Measurements from ENCODE around the gene RFX2.

Gene RFX2

DNA sequence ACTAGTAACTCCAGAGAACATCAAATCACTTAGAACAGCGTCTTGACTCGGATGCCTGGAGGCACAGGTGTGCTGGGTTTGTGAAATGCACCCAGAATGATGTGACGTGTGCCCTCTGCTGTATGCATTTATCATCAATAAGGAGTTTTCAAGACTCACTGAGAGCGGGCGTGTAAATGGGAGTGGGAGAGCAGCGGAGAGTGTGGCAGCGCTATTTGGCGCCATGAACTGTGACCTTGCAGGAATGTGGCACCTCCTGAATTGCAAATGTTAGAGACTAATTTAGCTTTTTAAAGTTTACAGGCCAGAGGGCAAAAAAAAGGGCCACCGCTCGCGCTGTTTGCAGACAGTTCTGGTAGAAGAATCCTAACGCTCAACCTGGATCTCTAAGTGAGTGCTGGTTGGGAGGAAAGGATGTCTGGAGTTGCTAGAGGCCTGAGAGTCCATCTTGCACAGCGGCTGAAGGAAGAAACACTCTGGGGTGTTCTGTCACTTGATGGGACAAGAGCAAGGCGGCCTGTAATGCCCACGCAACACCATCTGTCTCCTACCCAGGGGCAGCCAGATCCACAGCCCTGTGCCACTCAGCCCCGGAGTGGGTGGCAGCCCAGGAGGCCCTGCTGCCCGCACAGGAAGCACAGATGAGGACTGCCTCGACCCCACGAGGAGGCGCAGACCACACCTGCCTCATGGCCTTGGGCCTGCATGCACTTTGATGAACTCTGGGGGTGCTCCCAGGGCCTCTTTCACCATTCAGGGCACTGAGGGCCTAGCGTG, 152.0 kb downstream of the RFX2 start:
- DNase-seq (ENCODE audit: low read depth), result no peak
- H3K4me3 ChIP-seq (ENCODE audit: low read length), result no peak overlapping the region
- TF ChIP-seq, protein P1, sequence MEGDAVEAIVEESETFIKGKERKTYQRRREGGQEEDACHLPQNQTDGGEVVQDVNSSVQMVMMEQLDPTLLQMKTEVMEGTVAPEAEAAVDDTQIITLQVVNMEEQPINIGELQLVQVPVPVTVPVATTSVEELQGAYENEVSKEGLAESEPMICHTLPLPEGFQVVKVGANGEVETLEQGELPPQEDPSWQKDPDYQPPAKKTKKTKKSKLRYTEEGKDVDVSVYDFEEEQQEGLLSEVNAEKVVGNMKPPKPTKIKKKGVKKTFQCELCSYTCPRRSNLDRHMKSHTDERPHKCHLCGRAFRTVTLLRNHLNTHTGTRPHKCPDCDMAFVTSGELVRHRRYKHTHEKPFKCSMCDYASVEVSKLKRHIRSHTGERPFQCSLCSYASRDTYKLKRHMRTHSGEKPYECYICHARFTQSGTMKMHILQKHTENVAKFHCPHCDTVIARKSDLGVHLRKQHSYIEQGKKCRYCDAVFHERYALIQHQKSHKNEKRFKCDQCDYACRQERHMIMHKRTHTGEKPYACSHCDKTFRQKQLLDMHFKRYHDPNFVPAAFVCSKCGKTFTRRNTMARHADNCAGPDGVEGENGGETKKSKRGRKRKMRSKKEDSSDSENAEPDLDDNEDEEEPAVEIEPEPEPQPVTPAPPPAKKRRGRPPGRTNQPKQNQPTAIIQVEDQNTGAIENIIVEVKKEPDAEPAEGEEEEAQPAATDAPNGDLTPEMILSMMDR (conservative IDR thresholded peaks at IDR 0.05; ENCODE audit: low read length), result no peak

DNA sequence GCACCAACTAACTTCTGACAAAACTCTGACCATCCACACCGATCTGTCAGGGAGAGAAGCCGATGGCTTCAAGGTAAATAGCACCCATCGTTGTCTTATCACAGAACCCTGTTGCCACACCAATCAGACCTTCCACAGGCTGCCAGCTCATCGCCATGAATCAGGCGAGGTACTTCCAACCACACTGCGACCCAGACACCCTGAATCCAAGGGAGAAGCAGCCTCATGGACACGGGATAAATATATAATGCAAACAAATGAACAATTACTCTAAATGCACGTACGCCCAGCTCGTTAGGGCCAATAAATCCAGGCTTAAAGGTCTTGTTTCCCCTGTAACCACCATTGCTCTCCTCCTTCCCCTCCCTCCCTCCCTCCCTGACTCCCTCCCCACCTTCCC, 153.1 kb downstream of the RFX2 start:
- no peak overlapping the region for H3K4me3 ChIP-seq (ENCODE audit: low read length)
- DNase-seq (ENCODE audit: low read depth), result no peak
- TF ChIP-seq, protein P1 (conservative IDR thresholded peaks at IDR 0.05; ENCODE audit: low read length), result no peak

DNA sequence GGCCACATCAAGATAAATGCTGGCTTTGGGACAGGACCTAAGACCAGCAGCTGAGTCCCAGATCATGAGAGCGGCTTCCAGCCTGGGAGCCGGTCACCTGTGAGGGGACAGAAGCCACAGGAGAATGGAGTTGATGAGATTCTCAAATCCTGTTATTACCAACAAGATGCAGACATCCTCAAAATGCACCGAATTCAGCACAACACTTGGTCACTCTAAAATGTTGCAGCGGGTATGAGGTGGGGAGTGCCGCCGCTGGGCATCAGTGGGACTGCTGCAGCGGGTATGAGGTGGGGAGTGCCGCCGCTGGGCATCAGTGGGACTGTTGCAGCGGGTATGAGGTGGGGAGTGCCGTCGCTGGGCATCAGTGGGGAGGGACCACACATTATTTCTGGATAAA, 153.6 kb downstream of the RFX2 start:
- no peak overlapping the region for H3K4me3 ChIP-seq (ENCODE audit: low read length)
- TF ChIP-seq, protein P1 (conservative IDR thresholded peaks at IDR 0.05; ENCODE audit: low read length), result no peak
- DNase-seq (ENCODE audit: low read depth), result no peak

DNA sequence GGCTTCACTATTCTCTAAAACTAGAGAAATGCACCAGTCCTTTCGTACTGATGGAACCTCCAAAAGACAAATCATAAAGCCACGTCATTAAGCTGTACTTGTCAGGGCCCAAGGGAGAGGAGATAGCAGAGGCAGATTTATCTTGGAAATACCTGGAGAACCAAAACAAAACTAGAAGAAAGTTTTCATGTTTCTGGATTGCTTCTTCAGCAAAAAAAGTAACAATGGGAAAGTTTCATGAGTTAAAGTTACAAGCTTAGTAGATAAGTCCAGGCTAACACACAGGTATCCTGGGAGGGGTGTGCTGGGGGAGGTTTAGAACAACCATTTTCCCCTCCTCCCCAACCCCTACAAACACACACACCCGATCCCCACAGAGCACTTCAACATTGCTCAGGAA, 154.0 kb downstream of the RFX2 start:
- DNase-seq (ENCODE audit: low read depth), result no peak
- no peak overlapping the region for H3K4me3 ChIP-seq (ENCODE audit: low read length)
- TF ChIP-seq, protein P1 (conservative IDR thresholded peaks at IDR 0.05; ENCODE audit: low read length), result no peak

DNA sequence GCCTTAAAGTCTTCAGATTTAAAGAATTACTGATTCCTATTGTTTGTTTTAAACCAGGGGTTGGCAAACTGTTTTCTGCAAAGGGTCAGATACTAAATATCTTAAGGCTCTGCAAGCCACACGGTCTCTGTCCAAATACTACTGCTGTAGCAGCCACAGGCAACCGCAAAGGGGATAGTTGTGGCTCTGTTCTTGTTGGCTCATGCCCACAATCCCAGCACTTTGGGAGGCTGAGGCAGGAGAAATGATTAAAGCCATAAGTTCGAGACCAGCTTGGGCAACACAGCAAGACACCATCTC, 154.7 kb downstream of the RFX2 start:
- peak; percentile 72 for DNase-seq (ENCODE audit: low read depth)
- no peak overlapping the region for H3K4me3 ChIP-seq (ENCODE audit: low read length)
- TF ChIP-seq, protein P1 (conservative IDR thresholded peaks at IDR 0.05; ENCODE audit: low read length), result no peak

DNA sequence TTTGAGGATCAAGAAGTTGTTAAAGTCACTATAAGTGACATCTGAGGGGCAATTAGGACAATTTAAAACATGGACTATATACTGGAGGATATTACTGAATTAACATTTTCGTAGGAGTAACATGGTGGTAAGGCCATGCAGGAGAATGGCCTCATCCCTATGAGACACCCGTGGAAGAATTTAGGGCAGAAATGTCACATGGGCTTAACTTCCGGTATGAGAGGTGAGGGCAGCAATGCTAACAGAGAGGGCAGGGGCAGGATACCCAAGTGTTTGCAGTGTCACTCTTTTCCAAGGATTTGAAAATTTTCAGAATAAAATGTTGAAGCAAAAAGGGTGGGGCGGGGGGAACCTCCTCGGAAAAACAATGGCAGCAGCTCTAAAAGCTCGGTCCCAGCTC, 156.0 kb downstream of the RFX2 start:
- H3K4me3 ChIP-seq (ENCODE audit: low read length), result no peak overlapping the region
- TF ChIP-seq, protein P1 (conservative IDR thresholded peaks at IDR 0.05; ENCODE audit: low read length), result no peak
- peak; percentile 41 for DNase-seq (ENCODE audit: low read depth)

DNA sequence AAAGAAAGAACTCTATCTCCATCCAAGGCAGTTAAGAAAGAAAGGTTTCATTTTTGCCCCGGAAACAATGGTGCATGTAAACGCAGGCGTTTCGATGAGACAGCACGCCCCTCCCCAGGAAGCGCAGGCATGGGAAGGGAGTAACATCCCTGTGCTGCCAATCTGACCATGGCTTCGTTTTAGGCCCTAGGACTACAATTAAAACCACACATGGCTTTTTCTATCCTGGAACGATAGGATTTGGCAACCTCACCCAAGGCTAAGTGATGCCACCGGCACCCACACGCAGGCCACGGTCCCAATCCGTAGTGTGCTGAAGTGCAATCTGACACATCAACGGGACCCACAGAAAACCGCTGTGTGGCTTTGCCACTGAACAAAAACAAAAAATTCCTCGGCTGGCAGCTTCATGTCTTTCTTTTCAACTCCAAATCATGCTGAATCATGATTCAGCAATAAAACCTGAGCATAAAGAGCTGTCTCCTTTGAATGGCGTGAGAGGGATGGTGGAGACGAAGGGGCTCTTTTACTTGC, 156.6 kb downstream of the RFX2 start:
- H3K4me3 ChIP-seq (ENCODE audit: low read length), result peak overlapping the region; percentile 25
- peak; percentile 79 for DNase-seq (ENCODE audit: low read depth)
- TF ChIP-seq, protein P1 (conservative IDR thresholded peaks at IDR 0.05; ENCODE audit: low read length), result no peak
